ENCODE results near the gene ZNF362.

GRCh38 chr1:33329600-33330305, 73.5 kb downstream of the ZNF362 start:
- TF ChIP-seq CTCF (conservative IDR thresholded peaks at IDR 0.05) (no peak), ZFX (IDR thresholded peaks at IDR 0.05) (no peak)
